ENCODE results near the gene ARMC6.

ARMC6 gene

DNA sequence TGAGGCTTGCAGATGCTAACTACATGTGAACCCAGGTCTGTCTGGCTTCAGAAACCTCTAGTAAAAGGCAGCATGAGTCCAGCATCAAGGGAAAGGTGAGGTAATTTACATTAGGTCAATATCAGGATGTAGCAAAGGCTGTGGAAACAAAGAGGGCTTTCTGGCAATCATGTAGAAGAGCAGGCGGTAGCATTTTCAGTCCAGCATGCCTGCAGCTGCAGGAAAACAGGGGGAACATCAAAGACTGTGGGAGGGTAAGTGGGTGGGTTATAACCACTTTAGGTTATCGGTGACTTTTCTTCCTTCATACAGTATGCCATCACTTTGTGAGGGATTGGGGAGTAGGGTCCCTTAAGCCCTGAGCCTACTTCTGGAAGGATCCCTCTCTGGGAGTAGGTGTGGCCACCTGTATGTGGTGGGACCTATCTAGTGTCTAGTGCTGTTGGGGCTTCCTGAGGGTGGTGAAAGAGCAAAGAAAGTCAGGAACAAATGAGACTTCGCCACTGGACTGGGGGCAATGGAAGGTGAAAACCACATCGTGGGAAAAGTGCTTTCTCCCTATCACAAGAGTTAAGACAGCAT is 10.9 kb upstream of the ARMC6 start:
- H3K27ac ChIP-seq, result peak overlapping the region; percentile 79

DNA sequence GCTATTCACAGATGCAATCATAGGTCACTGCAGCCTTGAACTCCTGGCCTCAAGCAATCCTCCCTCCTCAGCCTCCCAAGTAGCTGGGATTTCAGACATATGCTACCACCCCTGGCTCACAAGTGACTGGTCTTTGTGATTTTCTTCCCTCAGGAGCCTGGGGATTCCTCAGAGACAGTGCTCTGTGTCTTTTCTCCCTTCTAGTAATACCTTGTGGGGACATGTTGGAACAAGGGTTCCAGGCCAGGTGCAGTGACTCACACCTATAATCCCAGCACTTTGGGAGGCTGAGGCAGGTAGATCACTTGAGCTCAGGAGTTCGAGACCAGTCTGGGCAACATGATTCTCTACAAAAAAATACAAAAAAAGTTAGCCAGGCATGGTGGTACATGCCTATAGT is 10.0 kb upstream of the ARMC6 start:
- H3K27ac ChIP-seq, result peak overlapping the region; percentile 79; the same call in 1 of the 2 replicates

More for the DNA sequence above, 10.9 kb upstream of the ARMC6 start:
- TF ChIP-seq, protein P1, sequence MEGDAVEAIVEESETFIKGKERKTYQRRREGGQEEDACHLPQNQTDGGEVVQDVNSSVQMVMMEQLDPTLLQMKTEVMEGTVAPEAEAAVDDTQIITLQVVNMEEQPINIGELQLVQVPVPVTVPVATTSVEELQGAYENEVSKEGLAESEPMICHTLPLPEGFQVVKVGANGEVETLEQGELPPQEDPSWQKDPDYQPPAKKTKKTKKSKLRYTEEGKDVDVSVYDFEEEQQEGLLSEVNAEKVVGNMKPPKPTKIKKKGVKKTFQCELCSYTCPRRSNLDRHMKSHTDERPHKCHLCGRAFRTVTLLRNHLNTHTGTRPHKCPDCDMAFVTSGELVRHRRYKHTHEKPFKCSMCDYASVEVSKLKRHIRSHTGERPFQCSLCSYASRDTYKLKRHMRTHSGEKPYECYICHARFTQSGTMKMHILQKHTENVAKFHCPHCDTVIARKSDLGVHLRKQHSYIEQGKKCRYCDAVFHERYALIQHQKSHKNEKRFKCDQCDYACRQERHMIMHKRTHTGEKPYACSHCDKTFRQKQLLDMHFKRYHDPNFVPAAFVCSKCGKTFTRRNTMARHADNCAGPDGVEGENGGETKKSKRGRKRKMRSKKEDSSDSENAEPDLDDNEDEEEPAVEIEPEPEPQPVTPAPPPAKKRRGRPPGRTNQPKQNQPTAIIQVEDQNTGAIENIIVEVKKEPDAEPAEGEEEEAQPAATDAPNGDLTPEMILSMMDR (conservative IDR thresholded peaks at IDR 0.05), result no peak

DNA sequence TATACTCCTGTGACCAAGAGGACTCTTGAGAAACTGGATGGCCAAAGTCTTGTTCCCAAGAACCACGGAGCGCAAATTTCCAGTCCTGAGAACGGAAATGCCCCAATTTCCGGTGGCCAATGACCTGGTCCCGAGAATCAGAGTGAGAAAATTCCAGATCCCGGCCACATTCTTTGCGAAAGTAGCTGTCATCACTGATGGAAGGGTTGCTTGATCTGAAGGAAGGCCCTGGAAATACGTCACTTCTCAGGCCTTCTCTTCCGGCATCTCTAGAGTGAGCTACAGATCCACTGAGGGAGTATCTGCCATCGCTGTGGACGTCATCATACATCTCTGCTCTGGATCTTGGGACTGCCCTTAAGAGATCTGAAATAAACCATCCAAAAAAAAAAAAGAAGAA is 7.5 kb upstream of the ARMC6 start:
- TF ChIP-seq, protein P1 (conservative IDR thresholded peaks at IDR 0.05), result no peak
- peak overlapping the region; percentile 79 for H3K27ac ChIP-seq

DNA sequence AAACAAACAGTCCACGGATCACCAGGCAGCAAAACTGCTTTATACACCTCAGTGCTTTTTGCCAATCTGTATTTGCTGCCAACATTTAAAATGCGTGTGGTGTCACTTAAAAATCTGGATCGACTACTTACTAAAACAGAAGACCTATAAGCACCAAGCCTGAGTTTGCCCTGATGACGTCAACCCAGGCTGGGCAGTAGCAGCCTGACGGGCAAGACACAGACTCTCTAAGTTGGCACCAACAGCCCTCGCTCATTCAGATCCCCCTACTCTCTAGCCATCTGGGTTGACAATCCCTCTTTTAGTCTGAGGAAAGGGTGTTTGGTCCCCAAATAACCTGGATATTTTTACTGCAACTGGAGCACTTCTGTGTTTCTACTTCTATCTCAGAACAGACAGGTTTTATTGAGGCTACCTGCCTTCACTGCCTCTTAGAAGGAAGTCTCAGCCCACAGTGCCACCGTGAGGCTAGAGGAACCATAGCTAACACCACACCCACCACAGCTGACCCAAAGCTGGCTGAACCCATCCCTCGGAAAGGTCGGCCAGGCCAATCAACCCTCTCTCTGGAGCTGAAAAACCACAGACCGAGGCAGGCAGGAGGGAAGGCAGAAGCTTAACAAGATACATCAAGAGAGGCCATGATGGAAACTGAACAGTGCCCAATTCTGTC is 7.0 kb upstream of the ARMC6 start:
- TF ChIP-seq, protein P1 (conservative IDR thresholded peaks at IDR 0.05), result peak; percentile 74
- H3K27ac ChIP-seq, result peak overlapping the region; percentile 79

DNA sequence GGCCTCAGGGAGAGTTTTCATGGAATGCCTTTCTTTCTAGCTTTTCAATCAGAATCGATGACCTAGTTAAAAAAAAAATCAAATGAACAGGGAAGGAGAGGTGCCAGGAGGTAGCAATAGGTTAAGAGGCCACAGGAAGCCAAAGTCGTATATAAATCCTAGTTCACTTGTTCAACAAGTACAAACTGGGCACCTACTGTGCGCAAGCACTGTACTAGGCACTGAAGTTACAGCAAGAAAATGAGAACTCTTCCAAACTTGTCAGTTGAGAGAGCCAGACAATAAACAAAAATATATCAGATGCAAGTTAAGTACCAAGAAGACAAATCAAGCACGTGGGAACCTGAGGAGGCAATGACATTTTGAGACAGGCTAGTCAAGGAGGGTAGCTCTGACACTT is 6.2 kb upstream of the ARMC6 start:
- TF ChIP-seq, protein P1 (conservative IDR thresholded peaks at IDR 0.05), result no peak

DNA sequence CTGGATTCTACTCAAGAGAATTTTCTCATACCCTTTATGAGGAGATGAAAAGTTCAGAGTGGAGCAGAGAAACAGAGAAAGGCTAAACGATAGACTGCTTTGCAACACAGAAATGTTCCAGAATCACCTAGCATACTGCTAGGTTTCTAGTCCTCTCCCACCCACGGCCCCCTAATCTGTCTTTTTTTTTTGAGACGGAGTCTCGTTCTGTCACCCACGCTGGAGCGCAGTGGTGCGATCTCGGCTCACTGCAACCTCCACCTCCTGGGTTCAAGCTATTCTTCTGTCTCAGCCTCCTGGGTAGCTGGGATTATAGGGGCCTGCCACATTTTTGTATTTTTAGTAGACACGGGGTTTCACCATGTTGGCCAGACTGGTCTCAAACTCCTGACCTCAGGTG is 4.9 kb upstream of the ARMC6 start:
- TF ChIP-seq, protein P1 (conservative IDR thresholded peaks at IDR 0.05), result no peak
- peak overlapping the region; percentile 79 for H3K27ac ChIP-seq

More for the DNA sequence above, 6.2 kb upstream of the ARMC6 start:
- peak overlapping the region; percentile 79 for H3K27ac ChIP-seq

DNA sequence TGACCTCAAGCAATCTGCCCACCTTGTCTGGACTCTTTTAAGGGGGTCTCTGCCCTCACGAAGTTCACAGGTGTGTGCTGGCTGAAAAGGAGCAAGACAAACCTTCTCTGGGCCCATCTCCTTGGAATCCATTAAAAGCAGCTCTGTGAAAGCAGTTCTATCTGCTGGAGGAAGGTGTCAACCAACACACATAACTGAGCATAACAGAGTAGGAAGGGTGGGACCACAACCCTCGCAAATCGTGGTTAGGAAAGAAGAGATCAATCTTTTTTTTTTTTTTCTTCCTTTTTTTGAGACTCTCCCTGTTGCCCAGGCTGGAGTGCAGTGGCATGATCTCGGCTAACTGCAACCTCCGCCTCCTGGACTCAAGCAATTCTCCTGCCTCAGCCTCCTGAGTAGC is 1.5 kb upstream of the ARMC6 start:
- TF ChIP-seq, protein P1 (conservative IDR thresholded peaks at IDR 0.05), result no peak
- H3K27ac ChIP-seq, result peak overlapping the region; percentile 92; the same call in 1 of the 2 replicates
